PC-9 (cell line): ENCODE data around the gene PTS. TPM values are rescaled to one million over a fixed set of nuclear protein-coding genes. Genes with fewer than 3 reads are reported as not detected.
"Not testable (repeated sequence)": the region's sequence is repeated elsewhere in the genome, so short reads cannot be mapped to it uniquely, and the experiment has no call there.

Experiments
- BruUV-seq: library from RNA; stranded (reverse); fragments of 400-500 nt; replicated peaks from 2 replicates; lab custom pipeline; 2021; lab: Mats Ljungman, UMichigan
- CTCF ChIA-PET: fragments of 300-600 bp; sonication (Branson Sonifier 250); formaldehyde crosslinking; loops from one replicate; lab custom pipeline; 2022; ENCODE audit warnings: antibody characterized with exemption; lab: Charles Lee
- POLR2A ChIA-PET: fragments of 300-600 bp; sonication (Branson Sonifier 250); formaldehyde crosslinking; loops from one replicate; lab custom pipeline; 2022; ENCODE audit warnings: antibody characterized with exemption; ENCODE audit not compliant: unreplicated experiment; lab: Charles Lee
- DNase-seq, 2 experiments: peaks; one replicate each; pipeline versions ENCODE4 v3.0.0 to v3.0.0-alpha.2; 2015 to 2022; ENCODE audit warnings: mixed read lengths in 1 of 2
- H2AFZ ChIP-seq: fragments of 200-600 bp; sonication (generic); 2 replicates; pipeline ENCODE4 v1.8.1; 2017; ENCODE audit warnings: antibody characterized with exemption
- H3F3A ChIP-seq: fragments of 200-600 bp; sonication (generic); 2 replicates; pipeline ENCODE4 v1.8.1; 2017; ENCODE audit warnings: antibody characterized with exemption, mild to moderate bottlenecking, low read depth; ENCODE audit not compliant: insufficient read depth
- H3K27ac ChIP-seq: fragments of 200-600 bp; sonication (generic); 2 replicates; pipeline ENCODE4 v1.6.1; 2016; ENCODE audit warnings: mixed run types
- H3K27me3 ChIP-seq: fragments of 200-600 bp; sonication (generic); 2 replicates; pipeline ENCODE4 v1.6.1; 2016; ENCODE audit warnings: low read depth, mixed run types; ENCODE audit not compliant: insufficient read depth
- H3K36me3 ChIP-seq: fragments of 200-600 bp; sonication (generic); 2 replicates; pipeline ENCODE4 v1.6.1; 2016; ENCODE audit warnings: low read depth, mixed run types
- H3K4me1 ChIP-seq: fragments of 200-600 bp; sonication (generic); replicated peaks from 2 replicates; pipeline ENCODE4 v1.6.1; 2016; ENCODE audit warnings: mixed run types; ENCODE audit not compliant: insufficient read depth
- H3K4me2 ChIP-seq: fragments of 200-600 bp; sonication (generic); 2 replicates; pipeline ENCODE4 v1.6.1; 2017; ENCODE audit warnings: mixed run types
- H3K4me3 ChIP-seq: fragments of 200-600 bp; sonication (generic); 2 replicates; pipeline ENCODE4 v1.6.1; 2016; ENCODE audit warnings: mixed run types
- H3K79me2 ChIP-seq: fragments of 200-600 bp; sonication (generic); 2 replicates; pipeline ENCODE4 v1.6.1; 2017; ENCODE audit warnings: low read depth, mixed run types
- H3K9me2 ChIP-seq: fragments of 200-600 bp; sonication (generic); 2 replicates; pipeline ENCODE4 v1.8.1; 2017; ENCODE audit warnings: mild to moderate bottlenecking; ENCODE audit not compliant: insufficient read depth
- H3K9me3 ChIP-seq: fragments of 200-600 bp; sonication (generic); 2 replicates; pipeline ENCODE4 v1.8.1; 2016; ENCODE audit warnings: low read depth; ENCODE audit not compliant: insufficient read depth
- H4K20me1 ChIP-seq: fragments of 200-600 bp; sonication (generic); 2 replicates; pipeline ENCODE4 v1.8.1; 2017; ENCODE audit not compliant: insufficient read depth
- EZH2 ChIP-seq: fragments of 200-600 bp; sonication (generic); IDR thresholded peaks from 2 replicates; pipeline ENCODE4 v1.8.0; 2017; ENCODE audit warnings: antibody characterized with exemption, low read depth
- intact Hi-C: fragments of 100-400 bp; cut with micrococcal nuclease; formaldehyde crosslinking; loops from one replicate; pipeline ENCODE4 v1.10.0; 2022; ENCODE audit not compliant: unreplicated experiment
- total RNA-seq: library from RNA; stranded (reverse); gene quantifications from 2 replicates; pipeline ENCODE4 v1.2.3, GENCODE V29; 2021
- TF ChIP-seq, protein P1 (sequence below): fragments of 200-600 bp; sonication (generic); conservative IDR thresholded peaks from 2 replicates; pipeline ENCODE4 v1.6.1; 2017; ENCODE audit warnings: mixed run types, antibody characterized with exemption, mild to moderate bottlenecking, moderate library complexity

Gene PTS
- total RNA-seq, 1 experiment from 2014 or later: 43.0 TPM

DNA sequence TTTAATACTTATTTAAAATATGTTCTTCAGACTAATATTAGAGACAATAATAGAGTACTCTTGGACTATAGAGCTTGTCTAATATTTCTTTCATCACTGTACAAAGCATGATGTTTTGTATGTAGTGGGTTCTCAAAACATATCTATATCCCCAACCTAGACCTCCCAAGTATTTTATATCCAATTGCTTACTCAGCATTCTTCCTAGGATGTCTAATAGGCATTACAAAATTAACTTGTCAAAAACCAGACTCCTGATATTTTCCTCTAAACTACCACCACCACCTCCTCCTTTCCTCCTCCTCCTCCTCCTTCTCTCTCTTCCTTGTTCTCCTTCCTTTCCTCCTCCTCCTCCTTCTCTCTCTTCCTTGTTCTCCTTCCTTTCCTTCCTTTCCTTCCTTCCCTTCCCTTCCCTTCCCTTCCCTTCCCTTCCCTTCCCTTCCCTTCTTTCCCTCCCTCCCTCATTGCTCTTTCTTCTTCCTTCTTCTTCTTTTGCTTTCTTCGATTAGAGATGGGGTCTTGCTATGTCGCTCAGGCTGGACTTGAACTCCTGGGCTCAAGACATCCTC is 29.6 kb upstream of the PTS start:
- TF ChIP-seq, protein P1, sequence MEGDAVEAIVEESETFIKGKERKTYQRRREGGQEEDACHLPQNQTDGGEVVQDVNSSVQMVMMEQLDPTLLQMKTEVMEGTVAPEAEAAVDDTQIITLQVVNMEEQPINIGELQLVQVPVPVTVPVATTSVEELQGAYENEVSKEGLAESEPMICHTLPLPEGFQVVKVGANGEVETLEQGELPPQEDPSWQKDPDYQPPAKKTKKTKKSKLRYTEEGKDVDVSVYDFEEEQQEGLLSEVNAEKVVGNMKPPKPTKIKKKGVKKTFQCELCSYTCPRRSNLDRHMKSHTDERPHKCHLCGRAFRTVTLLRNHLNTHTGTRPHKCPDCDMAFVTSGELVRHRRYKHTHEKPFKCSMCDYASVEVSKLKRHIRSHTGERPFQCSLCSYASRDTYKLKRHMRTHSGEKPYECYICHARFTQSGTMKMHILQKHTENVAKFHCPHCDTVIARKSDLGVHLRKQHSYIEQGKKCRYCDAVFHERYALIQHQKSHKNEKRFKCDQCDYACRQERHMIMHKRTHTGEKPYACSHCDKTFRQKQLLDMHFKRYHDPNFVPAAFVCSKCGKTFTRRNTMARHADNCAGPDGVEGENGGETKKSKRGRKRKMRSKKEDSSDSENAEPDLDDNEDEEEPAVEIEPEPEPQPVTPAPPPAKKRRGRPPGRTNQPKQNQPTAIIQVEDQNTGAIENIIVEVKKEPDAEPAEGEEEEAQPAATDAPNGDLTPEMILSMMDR: no peak
- no peak for TF ChIP-seq EZH2
- Histone ChIP-seq H3K4me1 (peaks cover 36% of the 10 kb centered on the region), H3K79me2 (no peaks in the 10 kb centered on the region), H3K36me3 (no peaks in the 10 kb centered on the region), H3K9me2 (no peaks in the 10 kb centered on the region), H4K20me1 (no peaks in the 10 kb centered on the region), H3K27ac (peak overlapping the region; percentile 76), H3K4me3 (no peak overlapping the region), H3F3A (peaks cover 22% of the 10 kb centered on the region), H3K4me2 (peak overlapping the region; percentile 59), H3K27me3 (no peaks in the 10 kb centered on the region), H2AFZ (no peak overlapping the region), H3K9me3 (no peaks in the 10 kb centered on the region)
- intact Hi-C loops: no loop called here
- CTCF ChIA-PET: interaction anchor here (0.5 kb wide), 1 partner anchor 83 kb away, joined by 5 read pairs; no protein-coding TSS in a partner anchor
- no TSS peak for BruUV-seq
- POLR2A ChIA-PET: no interaction called here
- no peak for DNase-seq

DNA sequence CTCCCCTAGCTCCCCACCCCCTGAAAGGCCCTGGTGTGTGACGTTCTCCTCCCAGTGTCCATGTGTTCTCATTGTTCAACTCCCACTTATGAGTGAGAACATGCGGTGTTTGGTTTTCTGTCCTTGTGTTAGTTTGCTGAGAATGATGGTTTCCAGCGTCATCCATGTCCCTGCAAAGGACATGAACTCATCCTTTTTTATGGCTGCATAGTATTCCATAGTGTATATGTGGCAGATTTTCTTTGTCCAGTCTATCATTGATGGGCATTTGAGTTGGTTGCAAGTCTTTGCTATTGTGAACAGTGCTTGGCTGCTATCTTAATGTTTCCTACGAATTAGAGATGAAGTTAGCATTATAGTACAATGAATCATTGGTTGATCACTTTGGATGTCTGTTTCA is 27.1 kb upstream of the PTS start:
- H3K79me2 ChIP-seq, H3K4me3 ChIP-seq, POLR2A ChIA-PET, intact Hi-C loops, DNase-seq, H3K36me3 ChIP-seq, H3K27ac ChIP-seq, H3K4me2 ChIP-seq, H2AFZ ChIP-seq, H4K20me1 ChIP-seq, H3K9me2 ChIP-seq, BruUV-seq, H3K9me3 ChIP-seq, H3K27me3 ChIP-seq: not testable (repeated sequence)
- Histone ChIP-seq H3K4me1 (peaks cover 32% of the 10 kb centered on the region), H3F3A (peaks cover 22% of the 10 kb centered on the region)
- CTCF ChIA-PET: interaction anchor here (0.6 kb wide), 1 partner anchor 769 kb away, joined by 8 read pairs; no protein-coding TSS in a partner anchor

DNA sequence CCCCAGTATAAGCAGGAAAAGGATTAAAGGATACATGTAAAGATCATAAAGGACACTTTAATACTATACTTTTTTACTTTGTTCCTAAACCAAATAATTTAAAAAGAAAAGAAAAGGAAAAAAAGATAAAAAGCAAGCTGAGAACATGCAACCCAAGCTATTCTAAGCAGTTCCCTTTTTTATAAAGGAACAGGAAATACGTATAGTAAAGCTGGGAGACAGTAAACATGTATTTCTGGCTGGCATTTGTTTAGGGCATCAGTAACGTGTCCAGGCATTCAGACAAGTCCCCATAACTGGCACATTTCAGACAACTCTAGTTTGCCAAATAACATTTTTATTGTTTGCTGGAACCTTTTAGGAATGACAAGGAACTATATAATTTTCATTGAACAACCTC is 26.0 kb upstream of the PTS start:
- Histone ChIP-seq H3K4me2 (no peak overlapping the region), H3K27ac (no peak overlapping the region), H3K36me3 (no peaks in the 10 kb centered on the region), H3K79me2 (no peaks in the 10 kb centered on the region), H3K27me3 (no peaks in the 10 kb centered on the region), H4K20me1 (no peaks in the 10 kb centered on the region), H3K9me2 (no peaks in the 10 kb centered on the region), H3F3A (peaks cover 15% of the 10 kb centered on the region), H3K4me1 (peaks cover 20% of the 10 kb centered on the region), H2AFZ (no peak overlapping the region), H3K9me3 (no peaks in the 10 kb centered on the region), H3K4me3 (no peak overlapping the region)
- TF ChIP-seq, protein P1: no peak
- no peak for TF ChIP-seq EZH2
- intact Hi-C loops: no loop called here
- no peak for DNase-seq
- no TSS peak for BruUV-seq
- CTCF ChIA-PET: no interaction called here
- POLR2A ChIA-PET: no interaction called here

- TF ChIP-seq, protein P1: no peak
- no peak for TF ChIP-seq EZH2
- Histone ChIP-seq H3F3A (no peaks in the 10 kb centered on the region), H2AFZ (no peak overlapping the region), H3K27ac (no peak overlapping the region), H3K9me2 (no peaks in the 10 kb centered on the region), H4K20me1 (no peaks in the 10 kb centered on the region), H3K4me1 (no peaks in the 10 kb centered on the region), H3K27me3 (no peaks in the 10 kb centered on the region), H3K4me2 (no peak overlapping the region), H3K4me3 (no peak overlapping the region), H3K9me3 (no peaks in the 10 kb centered on the region), H3K79me2 (no peaks in the 10 kb centered on the region), H3K36me3 (no peaks in the 10 kb centered on the region)
- intact Hi-C loops: no loop called here
- POLR2A ChIA-PET: interaction anchor here (0.6 kb wide), 1 partner anchor 74 kb away, joined by 24 read pairs; no protein-coding TSS in a partner anchor
- BruUV-seq: no TSS peak
- DNase-seq: no peak
- CTCF ChIA-PET: no interaction called here
Measured at GRCh38 chr11:112206071-112206470, 20.2 kb upstream of the PTS start.
